Measurements from ENCODE around the gene ATG10. TPM values are rescaled to one million over a fixed set of nuclear protein-coding genes. Genes with fewer than 3 reads are reported as not detected.
"Not testable (repeated sequence)": the region's sequence is repeated elsewhere in the genome, so short reads cannot be mapped to it uniquely, and the experiment has no call there.

Gene ATG10
- total RNA-seq, 1 donor from 2014 or later, result 3.9 TPM

GRCh38 chr5:82105457-82105856 lies 133.6 kb downstream of the ATG10 start:
- ATAC-seq, result no peak

GRCh38 chr5:82106207-82106606 lies 134.4 kb downstream of the ATG10 start:
- ATAC-seq, result no peak
- no peak for DNase-seq (ENCODE audit: missing footprints)
- intact Hi-C loops (cut with DNase I), result loop anchor here (5.0 kb wide), 1 partner anchor 56 kb away; no protein-coding TSS in a partner anchor

More at GRCh38 chr5:82105457-82105856, 133.6 kb downstream of the ATG10 start:
- intact Hi-C loops (cut with DNase I), result loop anchor here (5.0 kb wide), 1 partner anchor 57 kb away; no protein-coding TSS in a partner anchor
- DNase-seq (ENCODE audit: missing footprints), result no peak

- no peak for DNase-seq (ENCODE audit: missing footprints)
- ATAC-seq, result peak; percentile 23
- intact Hi-C loops (cut with DNase I), result loop anchor here (5.0 kb wide), 1 partner anchor 56 kb away; no protein-coding TSS in a partner anchor
Observed at GRCh38 chr5:82106756-82107155, 134.9 kb downstream of the ATG10 start.

GRCh38 chr5:82107267-82107666 lies 135.4 kb downstream of the ATG10 start:
- no peak for ATAC-seq
- DNase-seq (ENCODE audit: missing footprints), result no peak
- intact Hi-C loops (cut with DNase I), result loop anchor here (5.0 kb wide), 1 partner anchor 55 kb away; no protein-coding TSS in a partner anchor

- ATAC-seq (no peak), DNase-seq (ENCODE audit: missing footprints) (no peak)
- intact Hi-C loops (cut with DNase I), result loop anchor here (5.0 kb wide), 1 partner anchor 53 kb away; no protein-coding TSS in a partner anchor
Observed at GRCh38 chr5:82109013-82109412, 137.2 kb downstream of the ATG10 start.

- intact Hi-C loops (cut with DNase I), result loop anchor here (5.0 kb wide), 1 partner anchor 52 kb away; no protein-coding TSS in a partner anchor
- ATAC-seq; DNase-seq (ENCODE audit: missing footprints): not testable (repeated sequence)
Observed at GRCh38 chr5:82109915-82110314, 138.1 kb downstream of the ATG10 start.

GRCh38 chr5:82111191-82111590 lies 139.4 kb downstream of the ATG10 start:
- intact Hi-C loops (cut with DNase I), result no loop called here

GRCh38 chr5:82115858-82116257 lies 144.0 kb downstream of the ATG10 start:
- DNase-seq (ENCODE audit: missing footprints) (no peak), ATAC-seq (no peak)
- intact Hi-C loops (cut with DNase I), result no loop called here

More at GRCh38 chr5:82111191-82111590, 139.4 kb downstream of the ATG10 start:
- no peak for DNase-seq (ENCODE audit: missing footprints)
- no peak for ATAC-seq

GRCh38 chr5:82119889-82120288 lies 148.1 kb downstream of the ATG10 start:
- intact Hi-C loops (cut with DNase I), result no loop called here
- DNase-seq (ENCODE audit: missing footprints), result no peak
- ATAC-seq, result no peak

GRCh38 chr5:82129723-82130285 lies 158.0 kb downstream of the ATG10 start:
- no peak for DNase-seq (ENCODE audit: missing footprints)
- intact Hi-C loops (cut with DNase I), result no loop called here
- ATAC-seq, result no peak

- no peak for DNase-seq (ENCODE audit: missing footprints)
- no peak for ATAC-seq
- intact Hi-C loops (cut with DNase I), result no loop called here
Observed at GRCh38 chr5:82130602-82131001, 158.8 kb downstream of the ATG10 start.

- intact Hi-C loops (cut with DNase I), result no loop called here
- no peak for ATAC-seq
Observed at GRCh38 chr5:82137205-82137604, 165.4 kb downstream of the ATG10 start.

GRCh38 chr5:82139837-82140236 lies 168.0 kb downstream of the ATG10 start:
- DNase-seq (ENCODE audit: missing footprints); intact Hi-C loops (cut with DNase I); ATAC-seq: not testable (repeated sequence)

More at GRCh38 chr5:82137205-82137604, 165.4 kb downstream of the ATG10 start:
- DNase-seq (ENCODE audit: missing footprints), result no peak

GRCh38 chr5:82142217-82142841 lies 170.5 kb downstream of the ATG10 start:
- no peak for DNase-seq (ENCODE audit: missing footprints)
- ATAC-seq, result no peak
- intact Hi-C loops (cut with DNase I), result no loop called here

GRCh38 chr5:82142928-82143577 lies 171.2 kb downstream of the ATG10 start:
- no peak for ATAC-seq
- no peak for DNase-seq (ENCODE audit: missing footprints)
- intact Hi-C loops (cut with DNase I), result no loop called here

- ATAC-seq (peak; percentile 92), DNase-seq (ENCODE audit: missing footprints) (no peak)
- intact Hi-C loops (cut with DNase I), result no loop called here
Observed at GRCh38 chr5:82147860-82148573, 176.2 kb downstream of the ATG10 start.

GRCh38 chr5:82149434-82149833 lies 177.6 kb downstream of the ATG10 start:
- ATAC-seq (no peak), DNase-seq (ENCODE audit: missing footprints) (no peak)
- intact Hi-C loops (cut with DNase I), result no loop called here

GRCh38 chr5:82150559-82150958 lies 178.7 kb downstream of the ATG10 start:
- no peak for ATAC-seq
- intact Hi-C loops (cut with DNase I), result no loop called here
- no peak for DNase-seq (ENCODE audit: missing footprints)

GRCh38 chr5:82151204-82151603 lies 179.4 kb downstream of the ATG10 start:
- intact Hi-C loops (cut with DNase I), result no loop called here
- DNase-seq (ENCODE audit: missing footprints) (no peak), ATAC-seq (no peak)

Measured in Right ventricle myocardium inferior (tissue), 1 donor.